Measurements from ENCODE around the gene CELA3A.

Gene CELA3A

DNA sequence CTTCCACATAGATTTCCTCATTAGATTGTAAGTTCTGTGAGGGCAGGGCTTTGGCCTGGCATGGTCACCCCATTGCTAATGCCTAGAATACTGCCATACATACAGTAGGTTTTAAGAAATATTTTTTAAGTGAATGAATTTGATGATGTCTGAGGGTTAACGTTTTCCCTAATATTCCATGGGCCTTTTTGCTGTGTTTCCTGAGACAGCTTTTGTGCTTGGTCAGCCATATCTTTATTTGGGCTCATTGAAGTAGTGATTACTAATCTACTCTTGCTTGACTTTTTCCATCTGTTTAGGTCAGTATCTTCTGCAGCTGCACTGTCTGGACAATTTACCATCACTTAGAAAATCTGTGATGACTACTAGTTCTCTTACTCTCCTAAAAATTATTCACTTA is 54.6 kb downstream of the CELA3A start:
- Histone ChIP-seq H3K36me3 (ENCODE audit: insufficient read depth, low read length) (no peaks in the 10 kb centered on the region), H3K27me3 (ENCODE audit: control insufficient read depth in 1 of 2, insufficient read depth in 2 of 2, low read length in 2 of 2) (no peaks in the 10 kb centered on the region), H3K4me3 (ENCODE audit: low read depth in 1 of 2, low read length in 2 of 2) (no peak overlapping the region), H3K27ac (ENCODE audit: low read depth, low read length) (no peak overlapping the region), H3K4me1 (ENCODE audit: insufficient read depth, low read length) (peaks cover 45% of the 10 kb centered on the region), H3K9ac (ENCODE audit: low read length) (peak overlapping the region; percentile 33), H3K9me3 (ENCODE audit: low read length) (no peaks in the 10 kb centered on the region)

DNA sequence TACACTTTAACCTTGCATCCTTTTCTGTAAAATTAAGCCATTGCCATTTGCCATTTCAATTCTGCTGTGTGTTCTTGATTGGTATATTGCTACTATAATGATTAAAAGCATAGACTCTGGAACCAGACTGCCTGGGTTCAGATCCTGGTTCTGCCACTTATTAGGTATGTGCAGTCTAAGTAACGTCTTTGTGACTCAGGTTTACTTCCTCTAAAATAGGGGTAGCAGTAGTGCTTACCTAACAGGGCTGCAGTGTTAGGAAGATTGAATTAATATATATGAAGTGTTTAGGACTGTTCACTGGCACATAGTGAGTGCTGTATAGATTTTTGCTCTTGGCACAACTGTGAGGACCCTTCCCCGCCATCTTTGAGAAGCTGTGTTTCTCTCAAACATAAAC is 55.5 kb downstream of the CELA3A start:
- H3K36me3 ChIP-seq (ENCODE audit: insufficient read depth, low read length), result no peaks in the 10 kb centered on the region
- no peaks in the 10 kb centered on the region for H3K9me3 ChIP-seq (ENCODE audit: low read length)
- H3K4me3 ChIP-seq (ENCODE audit: low read depth in 1 of 2, low read length in 2 of 2), result no peak overlapping the region
- no peaks in the 10 kb centered on the region for H3K27me3 ChIP-seq (ENCODE audit: control insufficient read depth in 1 of 2, insufficient read depth in 2 of 2, low read length in 2 of 2)
- H3K9ac ChIP-seq (ENCODE audit: low read length), result peak overlapping the region; percentile 33
- H3K4me1 ChIP-seq (ENCODE audit: insufficient read depth, low read length), result peaks cover 45% of the 10 kb centered on the region
- no peak overlapping the region for H3K27ac ChIP-seq (ENCODE audit: low read depth, low read length)

- Histone ChIP-seq H3K27me3 (ENCODE audit: control insufficient read depth in 1 of 2, insufficient read depth in 2 of 2, low read length in 2 of 2) (no peaks in the 10 kb centered on the region), H3K36me3 (ENCODE audit: insufficient read depth, low read length) (no peaks in the 10 kb centered on the region), H3K9ac (ENCODE audit: low read length) (no peak overlapping the region), H3K27ac (ENCODE audit: low read depth, low read length) (no peak overlapping the region), H3K4me3 (ENCODE audit: low read depth in 1 of 2, low read length in 2 of 2) (no peak overlapping the region), H3K4me1 (ENCODE audit: insufficient read depth, low read length) (peaks cover 53% of the 10 kb centered on the region), H3K9me3 (ENCODE audit: low read length) (no peaks in the 10 kb centered on the region)
Measured at GRCh38 chr1:22057861-22058260, 56.4 kb downstream of the CELA3A start.

All from muscle layer of colon (tissue), 2 donors.